OCI-LY7 (cell line): ENCODE results near the gene PABPN1L.

Experiments
- CTCF ChIP-seq: fragments of 200-600 bp; sonication (generic); conservative IDR thresholded peaks from 2 replicates; pipeline ENCODE4 v1.5.1; 2014; ENCODE audit warnings: mild to moderate bottlenecking, antibody characterized with exemption, low read length, moderate library complexity, mixed read lengths
- EZH2phosphoT487 ChIP-seq: fragments of 200-600 bp; sonication (generic); IDR thresholded peaks from 2 replicates; pipeline ENCODE4 v1.6.1; 2018; ENCODE audit warnings: low read depth, borderline replicate concordance, mild to moderate bottlenecking, mixed run types, antibody characterized with exemption, low read length, moderate library complexity, mixed read lengths

- TF ChIP-seq CTCF (no peak), EZH2phosphoT487 (no peak)
Observed at GRCh38 chr16:88815227-88815626, 51.2 kb downstream of the PABPN1L start.
